GM12801 (cell line): ENCODE measurements around the gene RBMS1.

Source experiments
- TF ChIP-seq, protein P1 (sequence below): IDR thresholded peaks from one replicate; pipeline ENCODE4 v1.5.1; 2011; ENCODE audit warnings: control low read depth; ENCODE audit not compliant: insufficient read length; ENCODE audit errors: extremely low read depth

RBMS1 gene

DNA sequence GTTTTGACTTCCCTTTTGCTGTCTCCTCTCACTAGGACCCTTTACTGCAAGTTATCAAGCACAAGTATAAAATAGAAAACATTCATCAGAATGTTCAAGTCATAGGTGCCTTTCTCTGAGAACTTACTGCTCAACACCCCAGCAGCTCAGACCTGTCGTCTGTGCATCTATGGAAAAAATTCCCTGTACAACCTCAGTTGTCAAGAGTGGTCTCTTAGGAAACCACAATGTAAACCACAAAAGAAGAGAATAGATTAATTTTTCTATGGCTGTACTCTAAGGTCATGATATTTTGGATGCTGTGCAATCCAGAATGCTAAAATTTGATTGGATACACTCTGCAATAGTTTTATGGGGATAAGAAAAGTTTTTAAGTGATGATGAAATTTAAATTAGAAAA is 84.1 kb downstream of the RBMS1 start:
- TF ChIP-seq, protein P1, sequence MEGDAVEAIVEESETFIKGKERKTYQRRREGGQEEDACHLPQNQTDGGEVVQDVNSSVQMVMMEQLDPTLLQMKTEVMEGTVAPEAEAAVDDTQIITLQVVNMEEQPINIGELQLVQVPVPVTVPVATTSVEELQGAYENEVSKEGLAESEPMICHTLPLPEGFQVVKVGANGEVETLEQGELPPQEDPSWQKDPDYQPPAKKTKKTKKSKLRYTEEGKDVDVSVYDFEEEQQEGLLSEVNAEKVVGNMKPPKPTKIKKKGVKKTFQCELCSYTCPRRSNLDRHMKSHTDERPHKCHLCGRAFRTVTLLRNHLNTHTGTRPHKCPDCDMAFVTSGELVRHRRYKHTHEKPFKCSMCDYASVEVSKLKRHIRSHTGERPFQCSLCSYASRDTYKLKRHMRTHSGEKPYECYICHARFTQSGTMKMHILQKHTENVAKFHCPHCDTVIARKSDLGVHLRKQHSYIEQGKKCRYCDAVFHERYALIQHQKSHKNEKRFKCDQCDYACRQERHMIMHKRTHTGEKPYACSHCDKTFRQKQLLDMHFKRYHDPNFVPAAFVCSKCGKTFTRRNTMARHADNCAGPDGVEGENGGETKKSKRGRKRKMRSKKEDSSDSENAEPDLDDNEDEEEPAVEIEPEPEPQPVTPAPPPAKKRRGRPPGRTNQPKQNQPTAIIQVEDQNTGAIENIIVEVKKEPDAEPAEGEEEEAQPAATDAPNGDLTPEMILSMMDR: no peak

DNA sequence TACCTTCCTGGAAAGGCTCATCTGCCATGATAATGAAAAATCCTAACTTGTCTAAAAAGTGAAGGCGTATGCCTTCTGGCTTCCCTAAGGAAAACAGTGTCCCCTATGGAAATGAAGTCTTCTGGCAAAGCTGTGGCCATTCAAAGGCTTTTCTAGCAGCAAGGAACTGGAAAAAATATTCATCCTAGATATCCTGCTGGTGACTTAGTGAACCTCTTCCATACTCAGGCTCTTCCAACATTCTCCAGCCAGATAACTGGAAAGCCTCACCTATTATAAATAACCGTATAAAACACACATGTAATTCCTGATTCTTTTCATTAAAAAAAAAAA is 84.7 kb downstream of the RBMS1 start:
- TF ChIP-seq, protein P1: no peak

DNA sequence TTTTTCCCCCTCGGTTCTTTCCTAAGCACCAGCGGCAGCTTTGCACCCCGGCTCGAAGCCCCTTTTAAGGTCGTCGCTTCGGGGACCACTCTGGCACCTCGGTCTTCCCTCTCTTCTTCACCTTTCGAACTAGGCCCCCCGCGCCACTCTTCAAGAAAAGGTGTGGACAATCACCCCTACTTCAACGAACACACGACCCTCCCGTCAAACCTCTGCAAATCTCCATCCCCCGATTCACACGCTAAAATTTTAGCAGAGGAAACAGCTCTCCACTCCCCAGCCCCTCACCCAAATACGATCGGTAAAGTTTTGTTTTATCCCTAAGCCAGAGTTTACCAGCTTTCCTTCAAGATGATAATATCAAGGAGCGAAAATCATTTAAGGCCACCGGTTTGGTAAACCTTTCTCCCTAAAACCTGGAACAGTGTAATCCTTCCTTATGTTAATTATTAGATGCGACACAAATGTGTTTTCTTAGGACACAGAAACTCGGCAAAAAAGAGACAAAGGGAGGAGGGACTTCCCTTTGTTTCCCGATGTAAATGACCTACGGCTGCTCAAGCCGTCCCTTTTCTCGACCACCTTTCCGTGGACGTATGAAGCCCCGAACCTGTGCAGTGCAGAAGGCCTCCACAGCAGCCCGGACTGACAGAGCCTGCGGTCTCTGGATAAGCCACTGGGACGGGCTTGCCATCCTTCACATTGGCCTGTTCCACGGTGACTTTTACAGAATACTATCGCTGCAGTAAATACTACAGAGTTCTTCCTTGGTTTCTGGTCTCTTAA is 85.2 kb downstream of the RBMS1 start:
- TF ChIP-seq, protein P1: no peak

DNA sequence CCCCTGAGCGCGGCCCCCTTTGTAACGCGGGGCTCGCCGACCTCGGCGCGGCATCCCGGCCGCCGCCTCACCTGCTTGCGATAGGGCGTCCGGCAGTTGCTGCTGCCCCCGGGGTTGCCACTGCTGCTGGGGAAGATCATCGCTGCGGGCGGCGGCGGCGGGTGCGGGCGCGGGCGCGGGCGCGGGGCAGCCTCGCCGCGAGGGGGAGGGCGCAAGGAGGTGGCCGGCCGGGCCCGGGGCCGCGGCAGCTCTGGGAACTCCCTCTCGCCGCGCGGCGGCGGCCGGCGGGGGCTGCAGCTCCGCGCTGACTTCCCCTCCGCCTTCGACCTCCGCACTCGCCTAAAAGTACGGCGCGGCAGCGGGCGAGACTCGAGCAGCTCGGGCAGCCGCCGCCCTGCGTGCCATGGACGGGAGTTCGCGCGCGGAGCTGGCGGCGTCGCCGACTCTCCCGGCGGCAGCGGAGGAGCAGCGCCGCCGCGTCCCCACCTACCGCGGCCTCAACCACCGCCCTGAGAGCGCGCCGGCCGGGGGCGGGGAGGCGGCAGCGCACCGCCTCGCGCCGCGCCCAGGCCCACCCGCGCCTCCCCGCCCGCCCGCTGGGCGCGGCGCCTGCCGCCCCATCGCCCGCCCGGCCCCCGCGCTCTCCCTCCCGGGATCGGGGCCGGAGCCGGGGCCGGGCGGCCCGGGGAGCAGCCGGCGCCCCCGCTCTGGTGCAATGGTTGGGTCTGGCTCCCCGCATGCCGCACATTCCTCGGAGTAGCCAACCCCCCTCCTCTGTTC is 86.0 kb downstream of the RBMS1 start:
- TF ChIP-seq, protein P1: no peak

DNA sequence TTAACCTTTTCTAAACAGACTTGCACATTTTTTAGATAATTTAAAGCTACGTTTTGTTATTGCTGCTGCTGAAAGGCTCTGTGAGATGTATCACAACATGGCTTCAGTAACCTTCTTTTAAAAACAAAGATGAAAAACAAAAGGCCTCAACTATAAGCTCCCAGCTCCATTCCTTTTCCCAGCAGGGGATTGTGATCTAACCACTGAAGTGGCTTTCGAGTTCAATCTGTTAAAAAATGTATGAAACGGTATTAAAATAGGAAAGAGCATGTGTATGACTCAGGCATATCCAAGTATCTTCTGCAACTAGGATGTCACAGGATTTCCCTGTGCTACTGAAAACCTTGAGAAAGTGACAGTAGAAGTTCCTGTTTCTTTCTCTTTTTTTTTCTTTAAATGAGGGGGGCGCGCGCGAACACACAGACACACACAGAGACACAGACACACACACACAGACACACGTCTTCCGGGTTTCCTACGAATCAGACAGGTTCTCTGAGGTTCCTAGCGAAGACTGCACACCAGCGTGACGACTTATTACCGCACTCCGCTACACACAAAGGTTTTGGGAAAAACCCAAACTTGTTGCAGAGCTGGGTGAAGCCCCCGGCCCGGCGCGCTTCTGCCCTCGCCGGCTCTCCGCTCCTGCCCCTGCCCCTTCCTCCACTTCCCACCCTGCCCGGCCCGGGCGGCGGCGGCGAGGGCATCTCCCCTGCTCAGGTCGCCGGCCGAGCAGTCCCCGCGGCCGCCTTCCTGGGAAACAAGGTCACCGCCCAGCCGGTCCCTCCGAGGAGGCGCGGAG is 86.8 kb downstream of the RBMS1 start:
- TF ChIP-seq, protein P1: no peak

DNA sequence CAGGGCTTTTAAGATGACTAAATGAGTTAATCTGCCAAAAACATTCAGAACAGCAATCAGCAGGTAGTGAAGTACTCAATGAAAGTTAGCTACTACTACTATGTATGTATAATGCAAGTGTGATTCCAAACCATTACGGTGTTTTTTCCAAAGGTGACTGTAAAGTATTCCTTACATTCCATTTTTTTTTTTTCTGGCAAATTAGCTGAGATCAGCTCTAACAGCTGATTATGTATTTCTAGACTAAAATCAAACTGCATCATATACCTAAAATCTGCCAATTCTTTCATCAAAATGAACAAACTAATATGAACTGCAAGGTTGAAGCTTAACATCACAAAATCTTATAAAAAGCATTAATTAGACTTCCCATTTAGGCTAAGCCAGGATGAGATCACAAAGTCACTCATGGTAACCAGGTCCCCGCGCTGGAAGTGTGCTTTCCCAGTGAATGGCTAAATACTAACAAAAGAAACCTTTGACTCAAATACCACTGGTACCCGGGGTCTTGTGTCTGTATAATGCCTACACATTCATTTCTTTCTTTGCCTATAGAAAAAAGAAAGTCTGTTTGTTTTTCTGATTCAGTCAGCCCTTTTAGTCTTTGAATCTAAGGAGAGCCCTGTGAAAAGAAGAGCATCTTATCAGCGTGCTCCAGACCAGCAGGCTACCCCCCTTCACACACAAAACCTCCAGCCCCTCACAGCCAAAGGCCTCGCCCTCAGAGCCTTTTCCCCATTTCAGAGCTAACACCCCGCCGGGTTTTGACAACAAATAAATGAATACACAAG is 88.3 kb downstream of the RBMS1 start:
- TF ChIP-seq, protein P1: no peak
